ENCODE measurements around the gene TCF19.

DNA sequence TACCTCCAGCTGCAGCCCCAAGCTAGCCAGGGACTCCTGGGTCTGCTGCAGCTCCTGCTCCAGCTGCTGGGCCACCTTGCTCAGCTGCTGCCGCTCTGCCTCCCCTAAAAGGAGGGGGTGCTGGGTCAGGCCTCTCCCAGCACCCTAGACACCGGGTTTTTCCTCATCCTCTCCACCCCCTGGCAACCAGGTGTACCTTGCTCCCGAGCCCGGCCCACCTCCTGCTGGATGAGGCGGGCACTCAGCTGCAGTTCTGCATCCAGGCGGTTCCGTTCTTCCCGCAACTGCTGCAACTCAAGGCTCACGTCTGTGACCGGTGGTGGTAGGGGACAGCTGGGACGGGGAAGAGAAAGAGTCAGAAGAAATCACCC, 13.4 kb upstream of the TCF19 start:
- TF ChIP-seq TAF1 (IDR thresholded peaks at IDR 0.05; ENCODE audit: borderline replicate concordance, insufficient read depth, low read length) (no peak), POLR2AphosphoS5 (IDR thresholded peaks at IDR 0.05; ENCODE audit: low read depth, low read length) (no peak)
